T-helper 2 cell treated with Interferon-gamma antibody and Interleukin-4, amounts not matched to agents 5 μg/mL and 100 μg/mL, for 36 hours (primary cell): ENCODE measurements around the gene CHP1.
A peak's percentile ranks its signal among the peaks of the same experiment; 100 is the strongest.
"Not testable (repeated sequence)": the region's sequence is repeated elsewhere in the genome, so short reads cannot be mapped to it uniquely, and the experiment has no call there.

Experiments
- DNase-seq: peaks from one replicate; pipeline ENCODE4 v3.0.0; 2021; ENCODE audit warnings: low spot score
- H3K27ac Mint-ChIP-seq: one replicate; pipeline ENCODE4 v1.8.0; 2021; ENCODE audit warnings: mild to moderate bottlenecking, mixed read lengths
- H3K27me3 Mint-ChIP-seq: one replicate; pipeline ENCODE4 v1.8.0; 2021; ENCODE audit warnings: low read depth, mixed read lengths
- H3K36me3 Mint-ChIP-seq: one replicate; pipeline ENCODE4 v1.8.0; 2021; ENCODE audit warnings: low read depth, mixed read lengths
- H3K4me1 Mint-ChIP-seq: one replicate; pipeline ENCODE4 v1.8.0; 2021; ENCODE audit warnings: low read depth, mixed read lengths
- H3K4me3 Mint-ChIP-seq: one replicate; pipeline ENCODE4 v1.8.0; 2022; ENCODE audit warnings: mild to moderate bottlenecking, moderate library complexity, mixed read lengths
- H3K9me3 Mint-ChIP-seq: one replicate; pipeline ENCODE4 v1.8.0; 2021; ENCODE audit warnings: mixed read lengths

The CHP1 gene

GRCh38 chr15:41291065-41291631 lies 60.1 kb downstream of the CHP1 start:
- Mint-ChIP-seq H3K4me1 (peaks cover 28% of the 10 kb centered on the region), H3K27ac (no peak overlapping the region)

DNA sequence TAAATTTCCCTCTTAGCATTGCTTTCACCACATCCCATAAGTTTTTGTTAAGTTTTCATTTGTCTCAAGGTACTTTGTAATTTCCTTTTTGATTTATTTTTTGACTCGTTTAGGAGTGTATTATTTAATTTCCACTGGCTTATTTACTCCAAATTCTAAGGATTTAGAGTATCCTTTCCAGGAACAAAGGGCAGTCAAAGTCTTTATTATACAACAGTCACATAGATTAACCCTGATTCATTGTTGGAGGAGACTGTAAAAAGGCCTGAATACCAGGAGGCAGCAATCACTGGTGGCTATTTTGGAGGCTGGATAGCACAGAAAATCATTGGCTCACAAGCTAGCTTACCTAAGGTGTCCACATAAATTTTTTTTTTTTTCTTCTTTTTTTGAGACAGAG lies 61.5 kb downstream of the CHP1 start:
- no peak for DNase-seq
- Mint-ChIP-seq H3K4me3 (no peak overlapping the region), H3K27ac (peak overlapping the region; percentile 26), H3K27me3 (no peaks in the 10 kb centered on the region), H3K9me3 (no peaks in the 10 kb centered on the region), H3K4me1 (peaks cover 22% of the 10 kb centered on the region), H3K36me3 (peaks cover 46% of the 10 kb centered on the region)

More at GRCh38 chr15:41291065-41291631, 60.1 kb downstream of the CHP1 start:
- Mint-ChIP-seq H3K4me3 (no peak overlapping the region), H3K9me3 (peaks cover 4% of the 10 kb centered on the region), H3K36me3 (peaks cover 56% of the 10 kb centered on the region), H3K27me3 (no peaks in the 10 kb centered on the region)
- DNase-seq: no peak

DNA sequence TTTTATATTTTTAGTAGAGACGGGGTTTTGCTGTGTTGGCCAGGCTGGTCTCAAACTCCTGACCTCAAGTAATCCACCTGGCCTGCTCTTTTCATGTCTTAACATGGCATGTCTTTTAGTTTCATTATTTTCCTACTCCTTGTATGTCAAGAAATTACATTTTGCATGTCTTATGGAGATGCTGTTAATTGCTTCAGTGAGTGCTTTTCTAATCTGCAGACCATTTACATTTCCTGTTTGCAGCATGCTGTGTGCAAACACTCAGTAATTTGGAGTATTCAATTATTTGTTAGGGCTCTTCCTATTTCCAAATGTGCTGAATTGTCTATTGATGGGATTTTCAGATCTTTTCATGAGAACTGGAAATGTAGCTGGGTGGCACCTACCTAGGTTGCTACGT lies 70.1 kb downstream of the CHP1 start:
- Mint-ChIP-seq H3K36me3 (peaks cover 43% of the 10 kb centered on the region), H3K4me1 (peaks cover 19% of the 10 kb centered on the region)
- not testable (repeated sequence) for H3K4me3 Mint-ChIP-seq, H3K27ac Mint-ChIP-seq, H3K27me3 Mint-ChIP-seq, H3K9me3 Mint-ChIP-seq, DNase-seq

DNA sequence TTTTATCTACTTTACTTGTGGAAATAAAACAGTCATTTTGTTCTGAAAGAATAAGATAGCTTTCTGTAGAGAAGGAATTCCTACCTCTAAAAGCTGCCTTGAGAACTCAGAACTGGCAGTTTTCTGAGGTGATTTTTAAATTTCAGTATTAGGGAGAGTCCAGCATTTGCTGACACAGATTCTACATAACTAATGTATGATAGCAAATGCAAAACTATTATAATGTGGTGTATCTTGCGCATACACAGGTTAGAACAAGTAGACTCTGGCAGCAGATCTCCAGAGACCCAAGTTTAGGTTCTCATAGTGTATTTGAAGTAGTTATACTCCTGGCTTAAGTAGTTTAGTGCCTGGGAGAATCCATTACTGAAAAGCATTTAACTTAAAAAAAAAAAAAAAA lies 70.5 kb downstream of the CHP1 start:
- Mint-ChIP-seq H3K9me3 (no peaks in the 10 kb centered on the region), H3K27ac (no peak overlapping the region), H3K36me3 (peaks cover 43% of the 10 kb centered on the region), H3K27me3 (no peaks in the 10 kb centered on the region), H3K4me1 (peaks cover 19% of the 10 kb centered on the region), H3K4me3 (no peak overlapping the region)
- no peak for DNase-seq

DNA sequence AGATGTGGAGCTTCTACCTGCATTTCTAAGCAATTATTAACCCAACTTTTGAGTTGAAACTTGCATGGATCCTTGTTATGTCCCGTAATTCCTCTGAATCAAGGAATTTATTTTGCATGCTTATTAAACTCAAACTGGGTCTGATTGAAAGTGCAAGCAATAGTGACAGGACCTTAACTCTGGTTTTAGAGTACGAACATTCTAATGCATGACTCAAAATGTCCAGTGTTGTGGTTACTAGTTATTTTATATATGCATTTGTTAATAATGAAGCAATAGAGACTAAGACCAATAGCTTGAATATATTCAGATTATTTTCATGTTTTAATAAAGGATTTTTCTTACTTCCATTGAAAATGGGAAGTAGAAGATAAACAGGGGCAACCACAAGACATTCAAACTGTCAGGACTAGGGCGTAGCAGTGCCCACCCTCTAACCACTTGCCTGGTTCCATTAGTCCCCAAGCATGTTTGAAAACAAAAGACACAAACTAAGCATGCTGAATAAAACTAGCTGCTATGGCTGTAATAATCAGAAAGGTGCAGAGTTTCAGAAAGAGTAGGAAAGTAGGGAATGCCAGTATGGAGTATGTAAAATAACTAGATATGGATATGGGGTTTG lies 73.2 kb downstream of the CHP1 start:
- peaks cover 32% of the 10 kb centered on the region for H3K36me3 Mint-ChIP-seq
- H3K9me3 Mint-ChIP-seq: no peaks in the 10 kb centered on the region
- no peak overlapping the region for H3K27ac Mint-ChIP-seq
- DNase-seq: no peak
- no peaks in the 10 kb centered on the region for H3K27me3 Mint-ChIP-seq
- H3K4me3 Mint-ChIP-seq: no peak overlapping the region
- H3K4me1 Mint-ChIP-seq: peaks cover 19% of the 10 kb centered on the region

DNA sequence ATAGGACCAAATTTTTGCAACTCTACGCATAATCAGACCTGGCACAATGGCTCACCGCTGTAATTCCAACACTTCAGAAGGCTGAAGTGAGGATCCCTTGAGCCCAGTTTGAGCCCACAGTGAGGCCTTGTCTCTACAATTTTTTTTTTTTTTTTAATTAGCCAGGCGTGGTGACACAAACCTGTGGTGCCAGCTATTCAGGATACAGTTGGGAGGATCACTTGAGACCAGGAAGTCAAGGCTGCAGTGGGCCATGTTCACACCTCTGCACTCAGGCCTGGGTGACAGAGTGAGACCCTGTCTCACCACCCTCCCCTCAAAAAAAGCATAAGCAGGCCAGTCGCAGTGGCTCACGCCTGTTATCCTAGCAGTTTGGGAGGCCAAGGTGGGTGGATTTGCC lies 76.6 kb downstream of the CHP1 start:
- Mint-ChIP-seq H3K9me3 (no peaks in the 10 kb centered on the region), H3K27ac (no peak overlapping the region), H3K27me3 (no peaks in the 10 kb centered on the region), H3K4me1 (peaks cover 10% of the 10 kb centered on the region), H3K4me3 (no peak overlapping the region), H3K36me3 (peaks cover 13% of the 10 kb centered on the region)
- no peak for DNase-seq

DNA sequence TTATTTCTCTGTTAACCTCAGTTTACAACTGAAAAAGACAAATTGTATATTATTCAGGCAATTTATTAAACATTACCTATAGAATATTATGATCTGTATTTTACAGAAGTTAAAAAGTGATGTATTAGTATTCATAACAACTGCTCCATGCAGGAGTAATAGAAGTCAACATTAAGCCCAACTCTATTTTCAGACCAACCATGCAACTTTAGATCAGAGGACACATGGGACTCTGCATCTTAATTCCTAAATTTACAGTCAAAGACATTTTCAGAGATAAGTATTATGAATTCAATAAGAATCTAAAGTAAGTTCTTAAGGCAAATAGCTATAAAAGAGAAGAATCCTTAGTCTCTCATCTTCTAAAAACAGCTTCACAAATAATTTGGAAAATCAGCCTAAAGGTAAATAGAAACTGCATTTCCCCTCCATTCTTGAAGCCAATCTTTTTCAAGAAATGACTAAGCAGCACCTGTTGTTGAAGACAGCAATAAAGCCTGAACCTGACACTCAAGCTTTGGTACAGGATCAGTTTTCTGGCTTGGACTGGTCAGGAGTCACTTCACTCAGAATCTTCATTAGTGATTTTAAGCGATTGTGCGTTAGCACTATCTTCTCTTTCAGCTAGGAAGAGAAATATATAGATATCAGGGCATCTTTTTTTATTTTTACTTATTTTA lies 78.3 kb downstream of the CHP1 start:
- no peak for DNase-seq
- H3K9me3 Mint-ChIP-seq: no peaks in the 10 kb centered on the region
- H3K27me3 Mint-ChIP-seq: no peaks in the 10 kb centered on the region
- peak overlapping the region; percentile 26 for H3K27ac Mint-ChIP-seq
- H3K4me3 Mint-ChIP-seq: no peak overlapping the region
- H3K36me3 Mint-ChIP-seq: peaks cover 17% of the 10 kb centered on the region
- H3K4me1 Mint-ChIP-seq: peaks cover 6% of the 10 kb centered on the region

DNA sequence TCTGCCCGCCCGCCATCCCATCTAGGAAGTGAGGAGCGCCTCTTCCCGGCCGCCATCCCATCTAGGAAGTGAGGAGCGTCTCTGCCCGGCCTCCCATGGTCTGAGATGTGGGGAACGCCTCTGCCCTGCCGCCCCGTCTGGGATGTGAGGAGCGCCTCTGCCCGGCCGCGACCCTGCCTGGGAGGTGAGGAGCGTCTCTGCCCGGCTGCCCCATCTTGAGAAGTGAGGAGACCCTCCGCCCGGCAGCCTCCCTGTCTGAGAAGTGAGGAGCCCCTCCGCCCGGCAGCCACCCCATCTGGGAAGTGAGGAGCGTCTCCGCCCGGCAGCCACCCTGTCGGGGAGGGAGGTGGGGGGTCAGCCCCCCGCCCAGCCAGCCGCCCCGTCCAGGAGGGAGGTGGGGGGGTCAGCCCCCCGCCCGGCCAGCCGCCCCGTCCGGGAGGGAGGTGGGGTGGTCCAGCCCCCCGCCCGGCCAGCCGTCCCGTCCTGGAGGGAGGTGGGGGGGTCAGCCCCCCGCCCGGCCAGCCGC lies 89.8 kb downstream of the CHP1 start:
- H3K36me3 Mint-ChIP-seq: peaks cover 38% of the 10 kb centered on the region

GRCh38 chr15:41323611-41324010 lies 92.5 kb downstream of the CHP1 start:
- H3K27ac Mint-ChIP-seq: peak overlapping the region; percentile 81
- H3K4me3 Mint-ChIP-seq: peak overlapping the region; percentile 28
- no peak for DNase-seq
- H3K27me3 Mint-ChIP-seq: no peaks in the 10 kb centered on the region
- peaks cover 21% of the 10 kb centered on the region for H3K4me1 Mint-ChIP-seq
- peaks cover 38% of the 10 kb centered on the region for H3K36me3 Mint-ChIP-seq
- no peaks in the 10 kb centered on the region for H3K9me3 Mint-ChIP-seq

More for the DNA sequence above, 89.8 kb downstream of the CHP1 start:
- not testable (repeated sequence) for H3K9me3 Mint-ChIP-seq, H3K27me3 Mint-ChIP-seq, DNase-seq, H3K4me3 Mint-ChIP-seq, H3K27ac Mint-ChIP-seq
- H3K4me1 Mint-ChIP-seq: peaks cover 14% of the 10 kb centered on the region

DNA sequence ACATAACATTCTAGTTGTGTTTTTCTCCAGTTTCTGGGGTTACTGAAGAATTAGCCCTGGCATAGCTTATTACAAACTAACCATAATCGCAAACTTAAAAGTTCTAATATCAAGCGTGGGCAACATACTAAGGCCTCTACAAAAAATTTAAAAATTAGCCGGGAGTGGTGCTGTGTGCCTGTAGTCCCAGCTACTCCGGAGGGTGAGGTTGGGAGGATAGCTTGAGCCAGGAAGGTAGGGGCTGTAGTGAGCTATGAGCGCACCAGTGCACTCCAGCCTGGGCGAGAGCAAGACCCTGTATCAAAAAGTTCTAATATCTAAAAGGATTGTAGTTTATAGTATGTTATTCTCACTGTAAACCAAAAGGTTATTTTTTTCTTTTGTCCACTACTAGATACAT lies 100.2 kb downstream of the CHP1 start:
- Mint-ChIP-seq H3K9me3 (no peaks in the 10 kb centered on the region), H3K27ac (peak overlapping the region; percentile 97), H3K4me3 (peak overlapping the region; percentile 98), H3K27me3 (no peaks in the 10 kb centered on the region), H3K4me1 (peaks cover 29% of the 10 kb centered on the region), H3K36me3 (peaks cover 46% of the 10 kb centered on the region)
- DNase-seq: no peak
